HL-60 (cell line): Measurements from ENCODE around the gene CBX1.

ENCODE experiments used
- DNase-seq, 2 experiments: peaks; one replicate each; pipeline ENCODE4 v3.0.0-alpha.2; 2010 to 2020; ENCODE audit warnings: low read depth in 1 of 2, low spot score in 1 of 2
- H3K27ac ChIP-seq: fragments of 250-450 bp; sonication (Bioruptor Pico); replicated peaks from 2 replicates; pipeline ENCODE4 v1.5.1; 2020; ENCODE audit warnings: mild to moderate bottlenecking, moderate library complexity
- H3K27me3 ChIP-seq: fragments of 250-450 bp; sonication (Bioruptor Pico); 2 replicates; pipeline ENCODE4 v1.5.1; 2021; ENCODE audit warnings: mild to moderate bottlenecking, moderate library complexity; ENCODE audit not compliant: insufficient read depth, poor library complexity, severe bottlenecking
- H3K4me3 ChIP-seq: replicated peaks from 2 replicates; pipeline ENCODE4 v1.5.1; 2011; ENCODE audit warnings: mild to moderate bottlenecking, control low read depth, low read length; ENCODE audit not compliant: insufficient read depth
- CTCF ChIP-seq: IDR thresholded peaks from one replicate; pipeline ENCODE4 v1.5.1; 2011; ENCODE audit warnings: low read length, control low read depth, inconsistent platforms; ENCODE audit not compliant: insufficient read depth
- GABPA ChIP-seq: IDR thresholded peaks from 2 replicates; pipeline ENCODE4 v1.6.1; 2012; ENCODE audit warnings: low read depth
- POLR2AphosphoS5 ChIP-seq: IDR thresholded peaks from 2 replicates; pipeline ENCODE4 v1.6.1; 2012; ENCODE audit warnings: low read depth
- REST ChIP-seq: IDR thresholded peaks from 2 replicates; pipeline ENCODE4 v1.6.1; 2012; ENCODE audit warnings: low read depth; ENCODE audit not compliant: insufficient replicate concordance
- SPI1 ChIP-seq: IDR thresholded peaks from 2 replicates; pipeline ENCODE4 v1.6.1; 2012; ENCODE audit warnings: low read depth, mild to moderate bottlenecking, borderline replicate concordance

CBX1 gene

GRCh38 chr17:48059125-48059668, 42.1 kb downstream of the CBX1 start:
- H3K27me3 ChIP-seq: no peaks in the 10 kb centered on the region
- H3K4me3 ChIP-seq: no peak overlapping the region
- no peak overlapping the region for H3K27ac ChIP-seq
- DNase-seq: no peak
- TF ChIP-seq GABPA (no peak), SPI1 (no peak), CTCF (no peak), REST (no peak), POLR2AphosphoS5 (no peak)

DNA sequence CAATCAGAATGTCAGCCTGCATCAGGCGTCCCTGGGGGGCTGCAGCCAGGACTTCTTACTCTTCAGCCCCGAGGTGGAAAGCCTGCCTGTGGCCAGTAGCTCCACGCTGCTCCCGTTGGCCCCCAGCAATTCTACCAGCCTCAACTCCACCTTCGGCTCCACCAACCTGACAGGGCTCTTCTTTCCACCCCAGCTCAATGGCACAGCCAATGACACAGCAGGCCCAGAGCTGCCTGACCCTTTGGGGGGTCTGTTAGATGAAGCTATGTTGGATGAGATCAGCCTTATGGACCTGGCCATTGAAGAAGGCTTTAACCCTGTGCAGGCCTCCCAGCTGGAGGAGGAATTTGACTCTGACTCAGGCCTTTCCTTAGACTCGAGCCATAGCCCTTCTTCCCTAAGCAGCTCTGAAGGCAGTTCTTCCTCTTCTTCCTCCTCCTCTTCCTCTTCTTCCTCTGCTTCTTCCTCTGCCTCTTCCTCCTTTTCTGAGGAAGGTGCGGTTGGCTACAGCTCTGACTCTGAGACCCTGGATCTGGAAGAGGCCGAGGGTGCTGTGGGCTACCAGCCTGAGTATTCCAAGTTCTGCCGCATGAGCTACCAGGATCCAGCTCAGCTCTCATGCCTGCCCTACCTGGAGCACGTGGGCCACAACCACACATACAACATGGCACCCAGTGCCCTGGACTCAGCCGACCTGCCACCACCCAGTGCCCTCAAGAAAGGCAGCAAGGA, 42.7 kb downstream of the CBX1 start:
- DNase-seq: no peak
- TF ChIP-seq REST (no peak), POLR2AphosphoS5 (no peak), SPI1 (no peak), GABPA (no peak), CTCF (no peak)
- no peak overlapping the region for H3K4me3 ChIP-seq
- no peaks in the 10 kb centered on the region for H3K27me3 ChIP-seq
- H3K27ac ChIP-seq: no peak overlapping the region

- Histone ChIP-seq H3K4me3 (no peak overlapping the region), H3K27ac (no peak overlapping the region), H3K27me3 (no peaks in the 10 kb centered on the region)
- no peak for TF ChIP-seq CTCF
- TF ChIP-seq SPI1: no peak
- no peak for TF ChIP-seq GABPA
- no peak for TF ChIP-seq POLR2AphosphoS5
- no peak for TF ChIP-seq REST
- DNase-seq: no peak
Observed at GRCh38 chr17:48057626-48058025, 43.7 kb downstream of the CBX1 start.
